Gastrocnemius medialis (tissue), 4 donors: ENCODE data around the gene SOCS7. TPM values are rescaled to one million over a fixed set of nuclear protein-coding genes. Genes with fewer than 3 reads are reported as not detected.

Experiments used
- ATAC-seq, 2 donors: fragments of 150-250 bp; one replicate each; pipeline ENCODE4 v1.9.1; 2016
- DNase-seq, 2 donors: peaks; one replicate each; pipeline ENCODE4 v3.0.0-alpha.2; 2019
- H3K27ac ChIP-seq, 4 donors: fragments of 200-600 bp; sonication (generic); 1 replicate in 1 of 4; 2 replicates in 3 of 4; pipeline ENCODE4 v1.5.1; 2016 to 2018; ENCODE audit warnings: mild to moderate bottlenecking in 2 of 4, moderate library complexity in 1 of 4
- H3K27me3 ChIP-seq, 3 donors: fragments of 200-600 bp; sonication (generic) in 2 of 3; 1 replicate in 1 of 3; 2 replicates in 2 of 3; pipeline versions ENCODE4 v1.5.1 to v1.6.0; 2016 to 2019; ENCODE audit warnings: mild to moderate bottlenecking in 1 of 3, moderate library complexity in 1 of 3
- H3K36me3 ChIP-seq, 2 donors: fragments of 200-600 bp; sonication (generic) in 1 of 2; one replicate each; pipeline ENCODE4 v1.5.1; 2017 to 2018
- H3K4me1 ChIP-seq, 2 donors: fragments of 200-600 bp; sonication (generic) in 1 of 2; one replicate each; pipeline ENCODE4 v1.5.1; 2016 to 2017; ENCODE audit warnings: mild to moderate bottlenecking in 2 of 2
- H3K4me3 ChIP-seq, 4 donors: fragments of 200-600 bp; sonication (generic) in 3 of 4; 1 replicate in 1 of 4; 2 replicates in 3 of 4; pipeline ENCODE4 v1.5.1; 2016 to 2019; ENCODE audit warnings: mild to moderate bottlenecking in 2 of 4
- H3K9me3 ChIP-seq, 3 donors: fragments of 200-600 bp; sonication (generic) in 2 of 3; 1 replicate in 1 of 3; 2 replicates in 2 of 3; pipeline ENCODE4 v1.5.1; 2016 to 2019
- CTCF ChIP-seq, 5 experiments: fragments of 450-650 bp in 3 of 5; fragments of 200-600 bp in 2 of 5; sonication (generic) in 2 of 5; IDR thresholded peaks in 4 of 5; conservative IDR thresholded peaks in 1 of 5; 1 replicate in 4 of 5; 2 replicates in 1 of 5; pipeline ENCODE4 v1.5.1; 2016 to 2019; ENCODE audit warnings: antibody characterized with exemption in 5 of 5, mild to moderate bottlenecking in 3 of 5, moderate library complexity in 3 of 5
- POLR2A ChIP-seq, 2 donors: fragments of 450-650 bp; IDR thresholded peaks; one replicate each; pipeline ENCODE4 v1.6.1; 2017; ENCODE audit warnings: antibody characterized with exemption in 2 of 2, mild to moderate bottlenecking in 2 of 2, moderate library complexity in 2 of 2
- in situ Hi-C, 4 donors: fragments of 200-750 bp; cut with MboI; loops; one replicate each; pipeline versions ENCODE4 v1.15.0 to v1.8.0; 2017; ENCODE audit warnings: low sequenced_read_pairs in 4 of 4
- intact Hi-C: fragments of 100-400 bp; cut with DNase I; formaldehyde crosslinking; loops from one replicate; pipeline ENCODE4 v1.15.1; 2023; ENCODE audit warnings: low total_unique reads
- total RNA-seq, 4 donors: library from RNA; depleted of rRNA; stranded (reverse); fragments of >200 nt; gene quantifications; one replicate each; pipeline versions ENCODE4 v1.1.0 to v1.2.3, GENCODE V29; 2016

Gene SOCS7
- total RNA-seq, 4 donors from 2014 or later = 16.3 to 19.9 (median 19.5) TPM

- Histone ChIP-seq H3K4me3 (no peak overlapping the region), H3K27me3 (no peaks in the 10 kb centered on the region), H3K4me1 (no peaks in the 10 kb centered on the region), H3K27ac (no peak overlapping the region), H3K36me3 (no peaks in the 10 kb centered on the region), H3K9me3 (no peaks in the 10 kb centered on the region)
- TF ChIP-seq CTCF (IDR thresholded peaks at IDR 0.05 in 4 of 5, conservative IDR thresholded peaks at IDR 0.05 in 1 of 5) (no peak), POLR2A (IDR thresholded peaks at IDR 0.05) (no peak)
- no peak for DNase-seq
- in situ Hi-C loops = no loop called here
- ATAC-seq = no peak
- intact Hi-C loops = no loop called here
Measured at GRCh38 chr17:38329284-38329683, 22.4 kb upstream of the SOCS7 start.

GRCh38 chr17:38329808-38330730 is 21.6 kb upstream of the SOCS7 start:
- H3K27me3 ChIP-seq = no peaks in the 10 kb centered on the region
- in situ Hi-C loops = no loop called here
- no peak for ATAC-seq

GRCh38 chr17:38330941-38331411 is 20.7 kb upstream of the SOCS7 start:
- in situ Hi-C loops = no loop called here
- Histone ChIP-seq H3K9me3 (no peaks in the 10 kb centered on the region), H3K27me3 (no peaks in the 10 kb centered on the region), H3K36me3 (no peaks in the 10 kb centered on the region), H3K27ac (no peak overlapping the region), H3K4me1 (no peaks in the 10 kb centered on the region), H3K4me3 (no peak overlapping the region)
- no peak for ATAC-seq
- TF ChIP-seq CTCF (IDR thresholded peaks at IDR 0.05 in 4 of 5, conservative IDR thresholded peaks at IDR 0.05 in 1 of 5) (no peak), POLR2A (IDR thresholded peaks at IDR 0.05) (no peak)
- intact Hi-C loops = no loop called here
- no peak for DNase-seq

More at GRCh38 chr17:38329808-38330730, 21.6 kb upstream of the SOCS7 start:
- H3K4me3 ChIP-seq = no peak overlapping the region
- H3K36me3 ChIP-seq = no peaks in the 10 kb centered on the region
- no peaks in the 10 kb centered on the region for H3K4me1 ChIP-seq
- no peaks in the 10 kb centered on the region for H3K9me3 ChIP-seq
- H3K27ac ChIP-seq = no peak overlapping the region
- intact Hi-C loops = no loop called here
- no peak for DNase-seq
- TF ChIP-seq CTCF (IDR thresholded peaks at IDR 0.05 in 4 of 5, conservative IDR thresholded peaks at IDR 0.05 in 1 of 5) = no peak
- TF ChIP-seq POLR2A (IDR thresholded peaks at IDR 0.05) = no peak

- DNase-seq = no peak
- no peaks in the 10 kb centered on the region for H3K9me3 ChIP-seq
- no peak overlapping the region for H3K4me3 ChIP-seq
- H3K27me3 ChIP-seq = no peaks in the 10 kb centered on the region
- no peak for TF ChIP-seq POLR2A (IDR thresholded peaks at IDR 0.05)
- TF ChIP-seq CTCF (IDR thresholded peaks at IDR 0.05 in 4 of 5, conservative IDR thresholded peaks at IDR 0.05 in 1 of 5) = no peak
- in situ Hi-C loops = no loop called here
- no peaks in the 10 kb centered on the region for H3K36me3 ChIP-seq
- intact Hi-C loops = no loop called here
- ATAC-seq = no peak
- H3K4me1 ChIP-seq = no peaks in the 10 kb centered on the region
- H3K27ac ChIP-seq = no peak overlapping the region
Measured at GRCh38 chr17:38332735-38333134, 18.9 kb upstream of the SOCS7 start.
